Caco-2 (cell line): ENCODE results near the gene TWIST2. TPM values are rescaled to one million over a fixed set of nuclear protein-coding genes. Genes with fewer than 3 reads are reported as not detected.

Experiments used
- BruUV-seq: library from RNA; stranded (reverse); fragments of 400-500 nt; replicated peaks from 2 replicates; lab custom pipeline; 2021; lab: Mats Ljungman, UMichigan
- CTCF ChIA-PET: fragments of 300-600 bp; sonication (Branson Sonifier 250); formaldehyde crosslinking; loops from one replicate; lab custom pipeline; 2022; ENCODE audit warnings: antibody characterized with exemption; lab: Charles Lee
- POLR2A ChIA-PET: fragments of 300-600 bp; sonication (Branson Sonifier 250); formaldehyde crosslinking; loops from one replicate; lab custom pipeline; 2022; ENCODE audit warnings: antibody characterized with exemption; lab: Charles Lee
- DNase-seq, 2 experiments: peaks; one replicate each; pipeline versions ENCODE4 v3.0.0 to v3.0.0-alpha.2; 2020 to 2022
- H3K27me3 ChIP-seq: replicated peaks from 2 replicates; pipeline ENCODE4 v1.6.0; 2011; ENCODE audit warnings: low read length; ENCODE audit not compliant: control insufficient read depth, insufficient read depth
- H3K36me3 ChIP-seq: 2 replicates; pipeline ENCODE4 v1.5.1; 2011; ENCODE audit warnings: low read length; ENCODE audit not compliant: control insufficient read depth, insufficient read depth
- H3K4me1 ChIP-seq: fragments of 250-450 bp; sonication (Bioruptor Pico); 2 replicates; pipeline ENCODE4 v1.5.1; 2020; ENCODE audit warnings: mild to moderate bottlenecking
- H3K4me3 ChIP-seq: 2 replicates; pipeline ENCODE4 v1.5.1; 2011; ENCODE audit warnings: low read depth, mild to moderate bottlenecking, control low read depth, low read length
- H3K9me3 ChIP-seq: fragments of 250-450 bp; sonication (Bioruptor Pico); 2 replicates; pipeline ENCODE4 v1.5.1; 2020; ENCODE audit warnings: mild to moderate bottlenecking, moderate library complexity
- H3K27ac Mint-ChIP-seq: one replicate; pipeline ENCODE4 v1.8.0; 2022; ENCODE audit warnings: mixed read lengths; ENCODE audit not compliant: unreplicated experiment
- H3K27me3 Mint-ChIP-seq: one replicate; pipeline ENCODE4 v1.8.0; 2022; ENCODE audit warnings: mixed read lengths; ENCODE audit not compliant: insufficient read depth, unreplicated experiment
- H3K36me3 Mint-ChIP-seq: one replicate; pipeline ENCODE4 v1.8.0; 2022; ENCODE audit warnings: mild to moderate bottlenecking, mixed read lengths; ENCODE audit not compliant: insufficient read depth, unreplicated experiment
- H3K4me1 Mint-ChIP-seq: one replicate; pipeline ENCODE4 v1.8.0; 2022; ENCODE audit warnings: low read depth, mixed read lengths; ENCODE audit not compliant: unreplicated experiment
- H3K4me3 Mint-ChIP-seq: one replicate; pipeline ENCODE4 v1.8.0; 2022; ENCODE audit warnings: mild to moderate bottlenecking, moderate library complexity, mixed read lengths; ENCODE audit not compliant: unreplicated experiment
- H3K9me3 Mint-ChIP-seq: one replicate; pipeline ENCODE4 v1.8.0; 2022; ENCODE audit warnings: mixed read lengths; ENCODE audit not compliant: unreplicated experiment
- intact Hi-C: fragments of 100-400 bp; cut with micrococcal nuclease; formaldehyde crosslinking; loops from one replicate; pipeline ENCODE4 v1.10.0; 2022; ENCODE audit not compliant: unreplicated experiment
- total RNA-seq: library from RNA; stranded (reverse); gene quantifications from 2 replicates; pipeline ENCODE4 v1.2.3, GENCODE V29; 2022
- TF ChIP-seq, protein P1 (sequence below), 2 experiments: fragments of 200-600 bp in 1 of 2; IDR thresholded peaks; 1 replicate in 1 of 2; 2 replicates in 1 of 2; pipeline versions ENCODE4 v1.5.1 to v1.8.0; 2011 to 2022; ENCODE audit warnings: antibody characterized with exemption in 1 of 2, control low read depth in 1 of 2, inconsistent platforms in 1 of 2, low read depth in 1 of 2, low read length in 1 of 2, mild to moderate bottlenecking in 1 of 2, moderate library complexity in 1 of 2; ENCODE audit not compliant: insufficient read depth in 1 of 2, severe bottlenecking in 1 of 2, unreplicated experiment in 1 of 2

Gene TWIST2
- total RNA-seq, 1 experiment from 2014 or later, result not detected

GRCh38 chr2:238898534-238899281 lies 50.8 kb downstream of the TWIST2 start:
- Histone ChIP-seq H3K4me1 (no peaks in the 10 kb centered on the region), H3K9me3 (no peaks in the 10 kb centered on the region), H3K27me3 (no peaks in the 10 kb centered on the region), H3K36me3 (no peaks in the 10 kb centered on the region), H3K4me3 (no peak overlapping the region)
- Mint-ChIP-seq H3K4me1 (no peaks in the 10 kb centered on the region), H3K4me3 (no peak overlapping the region), H3K9me3 (no peaks in the 10 kb centered on the region), H3K27ac (no peak overlapping the region), H3K36me3 (no peaks in the 10 kb centered on the region), H3K27me3 (no peaks in the 10 kb centered on the region)
- BruUV-seq, result no TSS peak
- CTCF ChIA-PET, result no interaction called here
- POLR2A ChIA-PET, result no interaction called here
- TF ChIP-seq, protein P1, sequence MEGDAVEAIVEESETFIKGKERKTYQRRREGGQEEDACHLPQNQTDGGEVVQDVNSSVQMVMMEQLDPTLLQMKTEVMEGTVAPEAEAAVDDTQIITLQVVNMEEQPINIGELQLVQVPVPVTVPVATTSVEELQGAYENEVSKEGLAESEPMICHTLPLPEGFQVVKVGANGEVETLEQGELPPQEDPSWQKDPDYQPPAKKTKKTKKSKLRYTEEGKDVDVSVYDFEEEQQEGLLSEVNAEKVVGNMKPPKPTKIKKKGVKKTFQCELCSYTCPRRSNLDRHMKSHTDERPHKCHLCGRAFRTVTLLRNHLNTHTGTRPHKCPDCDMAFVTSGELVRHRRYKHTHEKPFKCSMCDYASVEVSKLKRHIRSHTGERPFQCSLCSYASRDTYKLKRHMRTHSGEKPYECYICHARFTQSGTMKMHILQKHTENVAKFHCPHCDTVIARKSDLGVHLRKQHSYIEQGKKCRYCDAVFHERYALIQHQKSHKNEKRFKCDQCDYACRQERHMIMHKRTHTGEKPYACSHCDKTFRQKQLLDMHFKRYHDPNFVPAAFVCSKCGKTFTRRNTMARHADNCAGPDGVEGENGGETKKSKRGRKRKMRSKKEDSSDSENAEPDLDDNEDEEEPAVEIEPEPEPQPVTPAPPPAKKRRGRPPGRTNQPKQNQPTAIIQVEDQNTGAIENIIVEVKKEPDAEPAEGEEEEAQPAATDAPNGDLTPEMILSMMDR (IDR thresholded peaks at IDR 0.05; ENCODE audit: insufficient read depth in 1 of 2, low read depth in 1 of 2, low read length in 1 of 2, severe bottlenecking in 1 of 2, unreplicated experiment in 1 of 2), result no peak
- intact Hi-C loops, result no loop called here
- DNase-seq, result no peak

DNA sequence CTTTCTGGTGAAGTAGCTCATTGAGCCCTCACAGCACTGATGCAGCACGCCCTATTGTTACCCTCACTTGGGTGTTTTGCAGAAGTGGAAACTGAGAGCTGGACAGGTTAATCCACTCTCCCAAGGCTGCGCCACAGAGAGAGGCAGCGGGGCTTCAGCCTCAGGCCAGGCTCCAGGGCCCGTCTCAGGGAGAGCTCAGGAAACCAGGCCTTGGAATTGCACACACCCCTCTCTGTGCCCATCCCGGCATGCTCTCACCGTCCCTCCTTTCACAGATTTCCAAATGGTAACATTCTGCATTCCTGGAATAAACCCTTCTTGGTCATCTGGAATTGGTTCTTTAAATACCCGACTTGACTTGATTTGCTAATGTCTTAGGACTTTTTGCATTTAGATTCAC lies 51.5 kb downstream of the TWIST2 start:
- CTCF ChIA-PET, result no interaction called here
- no peak overlapping the region for H3K27ac Mint-ChIP-seq

GRCh38 chr2:238900511-238900910 lies 52.6 kb downstream of the TWIST2 start:
- POLR2A ChIA-PET, result no interaction called here
- Histone ChIP-seq H3K9me3 (no peaks in the 10 kb centered on the region), H3K36me3 (no peaks in the 10 kb centered on the region), H3K27me3 (no peaks in the 10 kb centered on the region), H3K4me1 (no peaks in the 10 kb centered on the region), H3K4me3 (no peak overlapping the region)
- Mint-ChIP-seq H3K27me3 (no peaks in the 10 kb centered on the region), H3K9me3 (no peaks in the 10 kb centered on the region), H3K4me1 (no peaks in the 10 kb centered on the region), H3K27ac (no peak overlapping the region), H3K36me3 (no peaks in the 10 kb centered on the region), H3K4me3 (no peak overlapping the region)
- intact Hi-C loops, result no loop called here
- CTCF ChIA-PET, result no interaction called here
- no TSS peak for BruUV-seq
- TF ChIP-seq, protein P1 (IDR thresholded peaks at IDR 0.05; ENCODE audit: insufficient read depth in 1 of 2, low read depth in 1 of 2, low read length in 1 of 2, severe bottlenecking in 1 of 2, unreplicated experiment in 1 of 2), result no peak
- DNase-seq, result no peak

More for the DNA sequence above, 51.5 kb downstream of the TWIST2 start:
- no peaks in the 10 kb centered on the region for H3K4me1 Mint-ChIP-seq
- no peak overlapping the region for H3K4me3 ChIP-seq
- no peaks in the 10 kb centered on the region for H3K27me3 ChIP-seq
- no peaks in the 10 kb centered on the region for H3K36me3 ChIP-seq
- H3K27me3 Mint-ChIP-seq, result no peaks in the 10 kb centered on the region
- no TSS peak for BruUV-seq
- POLR2A ChIA-PET, result no interaction called here
- no peaks in the 10 kb centered on the region for H3K9me3 ChIP-seq
- no peaks in the 10 kb centered on the region for H3K9me3 Mint-ChIP-seq
- DNase-seq, result no peak
- H3K4me1 ChIP-seq, result no peaks in the 10 kb centered on the region
- H3K4me3 Mint-ChIP-seq, result no peak overlapping the region
- intact Hi-C loops, result no loop called here
- H3K36me3 Mint-ChIP-seq, result no peaks in the 10 kb centered on the region
- TF ChIP-seq, protein P1 (IDR thresholded peaks at IDR 0.05; ENCODE audit: insufficient read depth in 1 of 2, low read depth in 1 of 2, low read length in 1 of 2, severe bottlenecking in 1 of 2, unreplicated experiment in 1 of 2), result no peak
